K562 (cell line): Measurements from ENCODE around the gene WWC2. TPM values are rescaled to one million over a fixed set of nuclear protein-coding genes. Genes with fewer than 3 reads are reported as not detected.

Source experiments
- ATAC-seq: fragments of 200-7000 bp; cut with Tn5 transposase; 3 replicates; pipeline ENCODE4 v1.9.1; 2020; ENCODE audit warnings: moderate library complexity
- BruUV-seq: library from RNA; stranded (reverse); fragments of 400-500 nt; replicated peaks from 2 replicates; lab custom pipeline; 2021; lab: Mats Ljungman, UMichigan
- CTCF ChIA-PET: fragments of 300-600 bp; formaldehyde crosslinking; extraction: SDS; loops from one replicate; lab custom pipeline; 2021; ENCODE audit warnings: low intra/inter-chr PET ratio; lab: Yijun Ruan, JAX
- POLR2A ChIA-PET: fragments of 300-600, 350-650 bp; sonication (Branson Sonifier 250); formaldehyde crosslinking; extraction: SDS; loops from one replicate; lab custom pipeline; 2021; ENCODE audit warnings: antibody characterized with exemption, inconsistent platforms; lab: Yijun Ruan, JAX
- DNase-seq, 4 experiments: peaks; one replicate each; pipeline versions ENCODE4 v3.0.0 to v3.0.0-alpha.2; 2011 to 2018; ENCODE audit warnings: low spot score in 3 of 4, mixed read lengths in 3 of 4; ENCODE audit errors: extremely low read depth in 1 of 4
- FAIRE-seq: peaks from 2 replicates; lab custom pipeline; 2011; peaks lifted over from hg19 to GRCh38; lab: Jason Lieb, UNC
- H2AFZ ChIP-seq: 2 replicates; pipeline ENCODE4 v1.6.0; 2011; ENCODE audit warnings: low read depth, low read length, control low read depth, inconsistent platforms
- H3K27ac ChIP-seq: fragments of 200-600 bp; 3 replicates; pipeline ENCODE4 v1.8.0; 2011; ENCODE audit warnings: low read depth, mild to moderate bottlenecking, control low read depth, inconsistent platforms, low read length, moderate library complexity, mixed read lengths; ENCODE audit errors: extremely low read depth
- H3K27me3 ChIP-seq, 2 experiments: fragments of 300-600 bp in 1 of 2; 2 replicates in 1 of 2; 3 replicates in 1 of 2; pipeline versions ENCODE4 v1.6.0 to v1.8.0; 2011; ENCODE audit warnings: inconsistent platforms in 2 of 2, low read length in 2 of 2, mild to moderate bottlenecking in 1 of 2, mixed read lengths in 1 of 2, moderate library complexity in 1 of 2; ENCODE audit not compliant: control insufficient read depth in 2 of 2, insufficient read depth in 2 of 2
- H3K36me3 ChIP-seq: fragments of 300-600 bp; 3 replicates; pipeline ENCODE4 v1.8.0; 2011; ENCODE audit warnings: mild to moderate bottlenecking, low read length, inconsistent platforms; ENCODE audit not compliant: control insufficient read depth, insufficient read depth
- H3K4me1 ChIP-seq, 2 experiments: fragments of 200-600 bp in 1 of 2; replicated peaks in 1 of 2; 2 replicates in 1 of 2; 3 replicates in 1 of 2; pipeline versions ENCODE4 v1.5.1 to v1.8.0; 2011; ENCODE audit warnings: inconsistent platforms in 2 of 2, low read length in 2 of 2, mild to moderate bottlenecking in 1 of 2, mixed read lengths in 1 of 2, moderate library complexity in 1 of 2; ENCODE audit not compliant: control insufficient read depth in 2 of 2, insufficient read depth in 2 of 2
- H3K4me2 ChIP-seq: 2 replicates; pipeline ENCODE4 v1.6.1; 2011; ENCODE audit warnings: low read length, control low read depth, inconsistent platforms, mixed read lengths; ENCODE audit not compliant: insufficient read depth
- H3K4me3 ChIP-seq: fragments of 200-600 bp; sonication (generic), shearing (Covaris generic); 2 replicates; pipeline ENCODE4 v1.5.1; 2016; ENCODE audit warnings: control low read depth, inconsistent platforms
- H3K79me2 ChIP-seq: fragments of 200-600 bp; 3 replicates; pipeline ENCODE4 v1.8.0; 2011; ENCODE audit warnings: low read length, inconsistent platforms; ENCODE audit not compliant: control insufficient read depth, insufficient read depth
- H3K9ac ChIP-seq, 2 experiments: 2 replicates each; pipeline versions ENCODE4 v1.6.0 to v1.6.1; 2011; ENCODE audit warnings: low read depth in 2 of 2, low read length in 2 of 2, control low read depth in 1 of 2, inconsistent platforms in 1 of 2, mild to moderate bottlenecking in 1 of 2, mixed read lengths in 1 of 2; ENCODE audit not compliant: insufficient read depth in 1 of 2
- H3K9me1 ChIP-seq: one replicate; pipeline ENCODE4 v1.6.0; 2011; ENCODE audit warnings: inconsistent platforms, mild to moderate bottlenecking, low read length, moderate library complexity; ENCODE audit not compliant: control insufficient read depth, insufficient read depth
- H3K9me3 ChIP-seq: replicated peaks from 2 replicates; pipeline ENCODE4 v1.5.1; 2011; ENCODE audit warnings: low read depth, low read length, inconsistent platforms; ENCODE audit not compliant: control insufficient read depth, insufficient read depth
- H4K20me1 ChIP-seq: replicated peaks from 2 replicates; pipeline ENCODE4 v1.6.1; 2011; ENCODE audit warnings: low read length, inconsistent platforms, mixed read lengths; ENCODE audit not compliant: control insufficient read depth, insufficient read depth
- ARID2 ChIP-seq: fragments of 450-650 bp; IDR thresholded peaks from 2 replicates; pipeline ENCODE4 v1.6.1; 2017; ENCODE audit warnings: antibody characterized with exemption, mild to moderate bottlenecking
- CAMTA2 ChIP-seq: fragments of 250-450 bp; sonication (Bioruptor Pico); conservative IDR thresholded peaks from 2 replicates; pipeline ENCODE4 v1.5.1; 2022
- EP400 ChIP-seq: fragments of 450-650 bp; IDR thresholded peaks from 2 replicates; pipeline ENCODE4 v1.6.1; 2017; ENCODE audit warnings: antibody characterized with exemption, mild to moderate bottlenecking, moderate library complexity
- HNRNPLL ChIP-seq: fragments of 200-400 bp; formaldehyde crosslinking; IDR thresholded peaks from 2 replicates; pipeline ENCODE4 v1.6.1; 2017; ENCODE audit warnings: low read length, low read depth, mild to moderate bottlenecking; ENCODE audit not compliant: poor library complexity, severe bottlenecking
- MAFK ChIP-seq: IDR thresholded peaks from 2 replicates; pipeline ENCODE4 v1.6.1; 2011; ENCODE audit warnings: low read length, improper control_type of control experiment
- SAFB ChIP-seq: fragments of 200-400 bp; formaldehyde crosslinking; IDR thresholded peaks from 2 replicates; pipeline ENCODE4 v1.6.1; 2017; ENCODE audit warnings: low read depth, low read length, borderline replicate concordance
- TFAM ChIP-seq: fragments of 250-450 bp; sonication (Bioruptor Pico); conservative IDR thresholded peaks from 2 replicates; pipeline ENCODE4 v1.5.0; 2021; ENCODE audit warnings: mild to moderate bottlenecking, moderate library complexity
- ZNF239 ChIP-seq: fragments of 250-450 bp; sonication (Bioruptor Pico); IDR thresholded peaks from 2 replicates; pipeline ENCODE4 v1.4.0; 2020; ENCODE audit warnings: mild to moderate bottlenecking
- ZSCAN29 ChIP-seq: fragments of 450-650 bp; IDR thresholded peaks from 2 replicates; pipeline ENCODE4 v1.6.1; 2017
- WGBS: fragments of 100-300 bp; shearing (Covaris generic); methylation state at CpG from one replicate; pipeline ENCODE4 v1.1.6; 2016; ENCODE audit warnings: low coverage, mixed read lengths; ENCODE audit not compliant: insufficient coverage; ENCODE audit errors: missing lambda C conversion rate; 5-methylcytosine and 5-hydroxymethylcytosine counted together
- in situ Hi-C: fragments of 300-500 bp; cut with MboI; formaldehyde crosslinking; loops from 4 replicates; pipeline ENCODE4 v1.15.0; 2018; ENCODE audit warnings: inconsistent platforms, mixed read lengths
- intact Hi-C: fragments of 100-400 bp; cut with micrococcal nuclease; formaldehyde crosslinking; loops from 2 replicates; pipeline ENCODE4 v1.14.2; 2022
- polyA plus RNA-seq, 8 experiments: library from polyadenylated mRNA; depleted of rRNA in 4 of 8; stranded (reverse) in 5 of 8; unstranded in 3 of 8; fragments of >200 nt; fragmentation: Nextera tagmentation in 2 of 8; fragmentation: Illumina TruSeq in 1 of 8; extraction: Ambion mirVana in 2 of 8; extraction: Trizol in 1 of 8; gene quantifications; 2 replicates each; pipeline versions ENCODE4 v1.2.1 to v1.2.3, GENCODE V29; 2011 to 2014; ENCODE audit warnings: inconsistent platforms in 1 of 8, missing spikeins in 1 of 8
- total RNA-seq, 7 experiments: library from RNA; depleted of rRNA in 6 of 7; stranded (reverse); fragments of >200 nt in 6 of 7; fragmentation: Illumina TruSeq in 2 of 7; extraction: Trizol in 2 of 7; gene quantifications; 2 replicates each; pipeline versions ENCODE4 v1.2.1 to v1.2.3, GENCODE V29; 2011 to 2021; ENCODE audit warnings: low replicate concordance in 1 of 7
- TF ChIP-seq, protein P1 (sequence below): fragments of 450-650 bp; IDR thresholded peaks from 2 replicates; pipeline ENCODE4 v1.6.1; 2017; ENCODE audit warnings: antibody characterized with exemption, mild to moderate bottlenecking
- TF ChIP-seq, protein P2 (sequence below): fragments of 250-450 bp; sonication (Bioruptor Pico); IDR thresholded peaks from 2 replicates; pipeline ENCODE4 v1.4.0; 2020

WWC2 gene
- total and polyA plus RNA-seq, 9 of the 15 experiments (the other 6 are each of a cell fraction or from before 2014, with no cell fraction given): 3.7 to 39.4 (median 19.6) TPM

DNA sequence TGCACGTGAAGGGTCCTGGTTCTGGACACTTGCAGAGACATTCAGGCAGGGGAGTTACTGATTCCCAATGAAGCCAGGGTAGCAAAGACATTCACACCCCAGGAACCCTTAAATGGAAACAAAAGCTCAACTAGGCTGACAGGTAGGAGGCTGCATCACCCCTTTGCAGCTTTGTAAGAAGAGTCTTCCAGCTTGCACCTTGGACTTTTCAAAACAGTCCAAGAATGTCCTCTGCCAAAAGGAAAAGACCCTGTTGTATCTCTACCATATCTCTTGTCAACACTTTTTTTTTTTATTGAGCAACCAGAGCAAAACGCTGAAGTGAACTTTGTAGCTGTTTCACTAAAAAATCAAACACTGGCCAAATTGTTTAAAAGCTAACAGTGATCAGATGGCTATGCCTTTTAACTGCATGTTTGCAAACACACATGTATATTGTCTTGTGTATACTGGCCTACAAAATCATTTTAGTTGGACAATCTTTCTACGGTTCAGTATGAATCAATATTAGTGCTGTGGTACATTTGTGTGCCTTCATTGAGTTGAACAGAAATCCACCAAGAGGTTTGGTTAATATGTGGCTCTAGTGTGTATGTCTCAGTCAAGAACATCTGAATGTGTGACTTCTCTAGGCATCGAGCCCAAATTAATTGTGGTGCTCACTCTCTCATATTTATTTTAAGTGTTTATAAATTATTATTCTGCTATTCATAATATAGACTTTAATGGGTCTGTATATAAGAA, 18.5 kb upstream of the WWC2 start (continued):
- TF ChIP-seq, protein P1, sequence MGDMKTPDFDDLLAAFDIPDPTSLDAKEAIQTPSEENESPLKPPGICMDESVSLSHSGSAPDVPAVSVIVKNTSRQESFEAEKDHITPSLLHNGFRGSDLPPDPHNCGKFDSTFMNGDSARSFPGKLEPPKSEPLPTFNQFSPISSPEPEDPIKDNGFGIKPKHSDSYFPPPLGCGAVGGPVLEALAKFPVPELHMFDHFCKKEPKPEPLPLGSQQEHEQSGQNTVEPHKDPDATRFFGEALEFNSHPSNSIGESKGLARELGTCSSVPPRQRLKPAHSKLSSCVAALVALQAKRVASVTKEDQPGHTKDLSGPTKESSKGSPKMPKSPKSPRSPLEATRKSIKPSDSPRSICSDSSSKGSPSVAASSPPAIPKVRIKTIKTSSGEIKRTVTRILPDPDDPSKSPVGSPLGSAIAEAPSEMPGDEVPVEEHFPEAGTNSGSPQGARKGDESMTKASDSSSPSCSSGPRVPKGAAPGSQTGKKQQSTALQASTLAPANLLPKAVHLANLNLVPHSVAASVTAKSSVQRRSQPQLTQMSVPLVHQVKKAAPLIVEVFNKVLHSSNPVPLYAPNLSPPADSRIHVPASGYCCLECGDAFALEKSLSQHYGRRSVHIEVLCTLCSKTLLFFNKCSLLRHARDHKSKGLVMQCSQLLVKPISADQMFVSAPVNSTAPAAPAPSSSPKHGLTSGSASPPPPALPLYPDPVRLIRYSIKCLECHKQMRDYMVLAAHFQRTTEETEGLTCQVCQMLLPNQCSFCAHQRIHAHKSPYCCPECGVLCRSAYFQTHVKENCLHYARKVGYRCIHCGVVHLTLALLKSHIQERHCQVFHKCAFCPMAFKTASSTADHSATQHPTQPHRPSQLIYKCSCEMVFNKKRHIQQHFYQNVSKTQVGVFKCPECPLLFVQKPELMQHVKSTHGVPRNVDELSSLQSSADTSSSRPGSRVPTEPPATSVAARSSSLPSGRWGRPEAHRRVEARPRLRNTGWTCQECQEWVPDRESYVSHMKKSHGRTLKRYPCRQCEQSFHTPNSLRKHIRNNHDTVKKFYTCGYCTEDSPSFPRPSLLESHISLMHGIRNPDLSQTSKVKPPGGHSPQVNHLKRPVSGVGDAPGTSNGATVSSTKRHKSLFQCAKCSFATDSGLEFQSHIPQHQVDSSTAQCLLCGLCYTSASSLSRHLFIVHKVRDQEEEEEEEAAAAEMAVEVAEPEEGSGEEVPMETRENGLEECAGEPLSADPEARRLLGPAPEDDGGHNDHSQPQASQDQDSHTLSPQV: no peak
- TF ChIP-seq, protein P2, sequence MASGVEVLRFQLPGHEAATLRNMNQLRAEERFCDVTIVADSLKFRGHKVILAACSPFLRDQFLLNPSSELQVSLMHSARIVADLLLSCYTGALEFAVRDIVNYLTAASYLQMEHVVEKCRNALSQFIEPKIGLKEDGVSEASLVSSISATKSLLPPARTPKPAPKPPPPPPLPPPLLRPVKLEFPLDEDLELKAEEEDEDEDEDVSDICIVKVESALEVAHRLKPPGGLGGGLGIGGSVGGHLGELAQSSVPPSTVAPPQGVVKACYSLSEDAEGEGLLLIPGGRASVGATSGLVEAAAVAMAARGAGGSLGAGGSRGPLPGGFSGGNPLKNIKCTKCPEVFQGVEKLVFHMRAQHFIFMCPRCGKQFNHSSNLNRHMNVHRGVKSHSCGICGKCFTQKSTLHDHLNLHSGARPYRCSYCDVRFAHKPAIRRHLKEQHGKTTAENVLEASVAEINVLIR (CRISPR knock-in tag): no peak

DNA sequence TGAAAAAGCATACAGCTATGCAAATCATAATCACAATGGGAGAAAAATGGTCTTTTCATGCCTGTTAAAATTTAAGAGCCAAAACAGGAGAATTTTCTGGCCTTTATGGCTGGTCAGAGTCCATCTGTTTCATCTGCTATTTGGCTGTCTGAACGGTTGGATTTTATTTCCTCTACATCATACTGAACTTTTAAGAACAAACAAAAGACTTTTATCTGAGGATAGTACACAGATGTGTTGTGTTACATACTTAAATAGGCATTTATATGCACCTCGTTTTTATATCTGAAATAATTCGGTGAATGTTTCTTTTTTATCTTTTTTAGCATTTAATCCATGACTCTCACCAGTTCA, 18.0 kb upstream of the WWC2 start:
- no peak for ATAC-seq
- Histone ChIP-seq H4K20me1 (no peaks in the 10 kb centered on the region), H3K79me2 (no peaks in the 10 kb centered on the region), H3K9me1 (no peaks in the 10 kb centered on the region), H3K27ac (no peak overlapping the region), H3K36me3 (no peaks in the 10 kb centered on the region), H3K9me3 (no peaks in the 10 kb centered on the region), H3K4me2 (no peak overlapping the region), H2AFZ (no peak overlapping the region), H3K27me3 (no peaks in the 10 kb centered on the region), H3K9ac (no peak overlapping the region), H3K4me3 (no peak overlapping the region), H3K4me1 (no peaks in the 10 kb centered on the region)
- 10% methylated on average over 3 of the region's 3 CpGs for WGBS
- TF ChIP-seq ZNF239: no peak
- TF ChIP-seq HNRNPLL: no peak
- TF ChIP-seq SAFB: no peak
- no peak for TF ChIP-seq TFAM
- TF ChIP-seq ZSCAN29: no peak
- no peak for TF ChIP-seq MAFK
- TF ChIP-seq ARID2: no peak
- no peak for TF ChIP-seq EP400
- TF ChIP-seq CAMTA2 (CRISPR knock-in tag): no peak
- FAIRE-seq: no peak
- in situ Hi-C loops: no loop called here
- intact Hi-C loops: no loop called here
- BruUV-seq: no TSS peak
- ChIA-PET POLR2A (interaction anchor here (0.7 kb wide), 1 partner anchor 362 kb away, joined by 3 read pairs; no protein-coding TSS in a partner anchor), CTCF (no interaction called here)
- DNase-seq: no peak
